Vagina (tissue), 2 donors: ENCODE measurements around the gene CREBL2. TPM values are rescaled to one million over a fixed set of nuclear protein-coding genes. Genes with fewer than 3 reads are reported as not detected.

Experiments used
- DNase-seq, 2 donors: peaks; one replicate each; pipeline ENCODE4 v3.0.0-alpha.2; 2017; ENCODE audit errors: extremely low spot score in 2 of 2
- H3K27ac ChIP-seq: fragments of 200-600 bp; sonication (generic); one replicate; pipeline ENCODE4 v1.5.1; 2019
- H3K27me3 ChIP-seq: fragments of 200-600 bp; sonication (generic); one replicate; pipeline ENCODE4 v1.5.1; 2019
- H3K36me3 ChIP-seq, 2 donors: fragments of 200-600 bp; sonication (generic); one replicate each; pipeline ENCODE4 v1.5.1; 2017 to 2019
- H3K4me1 ChIP-seq: fragments of 200-600 bp; sonication (generic); one replicate; pipeline ENCODE4 v1.5.1; 2019
- H3K4me3 ChIP-seq, 2 donors: fragments of 200-600 bp; sonication (generic); 1 replicate in 1 of 2; 2 replicates in 1 of 2; pipeline ENCODE4 v1.5.1; 2016 to 2019
- H3K9me3 ChIP-seq: fragments of 200-600 bp; sonication (generic); one replicate; pipeline ENCODE4 v1.5.1; 2019
- CTCF ChIP-seq, 3 experiments: fragments of 450-650 bp in 2 of 3; fragments of 200-600 bp in 1 of 3; sonication (generic) in 1 of 3; IDR thresholded peaks; one replicate each; pipeline ENCODE4 v1.5.1; 2017 to 2019; ENCODE audit warnings: antibody characterized with exemption in 3 of 3, mild to moderate bottlenecking in 2 of 3, moderate library complexity in 2 of 3
- POLR2A ChIP-seq, 2 donors: fragments of 450-650 bp; IDR thresholded peaks; one replicate each; pipeline ENCODE4 v1.6.1; 2017; ENCODE audit warnings: antibody characterized with exemption in 2 of 2, mild to moderate bottlenecking in 2 of 2, moderate library complexity in 2 of 2
- POLR2AphosphoS5 ChIP-seq, 2 donors: sonication (generic); formaldehyde crosslinking; IDR thresholded peaks; one replicate each; pipeline ENCODE4 v1.9.0; 2017; ENCODE audit warnings: antibody characterized with exemption in 2 of 2, mild to moderate bottlenecking in 2 of 2, low read depth in 1 of 2; ENCODE audit not compliant: insufficient read depth in 1 of 2
- intact Hi-C: fragments of 100-400 bp; cut with DNase I; formaldehyde crosslinking; loops from one replicate; pipeline ENCODE4 v1.15.1; 2023
- total RNA-seq: library from RNA; depleted of rRNA; stranded (reverse); fragments of >200 nt; gene quantifications from one replicate; pipeline ENCODE4 v1.2.3, GENCODE V29; 2016

CREBL2 gene
- total RNA-seq, 1 donor from 2014 or later: 29.0 TPM

DNA sequence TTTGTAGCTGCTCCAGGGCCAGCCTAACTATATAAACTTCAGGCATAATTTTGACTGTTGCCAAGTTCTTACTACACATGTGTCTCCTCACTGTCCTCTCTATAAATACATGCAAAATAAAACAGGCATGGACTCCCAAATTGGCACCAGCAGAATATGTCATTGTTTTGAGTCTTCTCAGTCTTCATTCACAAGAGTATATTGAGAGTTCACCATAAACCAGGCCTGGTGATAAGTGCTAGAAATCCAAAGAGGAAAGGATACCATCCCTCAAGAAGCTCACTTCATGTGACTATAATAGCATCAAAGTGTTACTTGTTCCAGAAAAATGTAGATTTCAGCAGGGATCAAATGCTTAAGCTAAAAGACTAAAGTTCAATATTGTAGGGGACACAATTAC is 70.6 kb downstream of the CREBL2 start:
- intact Hi-C loops: no loop called here
- Histone ChIP-seq H3K4me1 (no peaks in the 10 kb centered on the region), H3K27me3 (no peaks in the 10 kb centered on the region), H3K36me3 (no peaks in the 10 kb centered on the region), H3K9me3 (no peaks in the 10 kb centered on the region), H3K27ac (no peak overlapping the region), H3K4me3 (no peak overlapping the region)
- DNase-seq: no peak
- TF ChIP-seq CTCF (IDR thresholded peaks at IDR 0.05) (no peak), POLR2A (IDR thresholded peaks at IDR 0.05) (no peak), POLR2AphosphoS5 (IDR thresholded peaks at IDR 0.05; ENCODE audit: insufficient read depth in 1 of 2, low read depth in 1 of 2) (no peak)

- Histone ChIP-seq H3K36me3 (no peaks in the 10 kb centered on the region), H3K4me3 (no peak overlapping the region), H3K9me3 (no peaks in the 10 kb centered on the region), H3K4me1 (no peaks in the 10 kb centered on the region), H3K27me3 (no peaks in the 10 kb centered on the region), H3K27ac (no peak overlapping the region)
- no peak for TF ChIP-seq POLR2AphosphoS5 (IDR thresholded peaks at IDR 0.05; ENCODE audit: insufficient read depth in 1 of 2, low read depth in 1 of 2)
- TF ChIP-seq POLR2A (IDR thresholded peaks at IDR 0.05): no peak
- TF ChIP-seq CTCF (IDR thresholded peaks at IDR 0.05): no peak
- intact Hi-C loops: no loop called here
- DNase-seq: no peak
Observed at GRCh38 chr12:12683136-12683697, 71.5 kb downstream of the CREBL2 start.

DNA sequence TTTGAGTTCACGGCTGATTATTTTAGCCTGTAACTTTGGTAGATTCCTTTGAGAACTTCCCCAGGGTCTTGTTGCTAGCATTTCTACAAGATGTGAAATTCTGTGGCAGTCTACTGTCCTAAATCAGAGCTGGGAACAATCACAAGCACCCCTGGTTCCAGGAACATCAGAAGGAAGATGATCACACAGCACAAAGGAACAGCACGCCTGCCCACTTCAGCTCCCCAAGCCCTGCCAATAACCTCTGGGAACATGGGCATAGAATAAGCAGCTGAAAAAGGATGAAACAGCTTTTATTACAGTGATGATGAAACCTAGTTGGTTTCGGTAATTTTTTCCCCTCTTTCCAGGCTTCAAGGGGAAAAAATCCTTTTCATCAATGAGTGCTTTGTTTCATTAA is 72.0 kb downstream of the CREBL2 start:
- no peak overlapping the region for H3K4me3 ChIP-seq
- no peak for DNase-seq
- H3K27ac ChIP-seq: no peak overlapping the region
- no peaks in the 10 kb centered on the region for H3K4me1 ChIP-seq
- intact Hi-C loops: no loop called here
- no peaks in the 10 kb centered on the region for H3K27me3 ChIP-seq
- TF ChIP-seq POLR2AphosphoS5 (IDR thresholded peaks at IDR 0.05; ENCODE audit: insufficient read depth in 1 of 2, low read depth in 1 of 2) (no peak), POLR2A (IDR thresholded peaks at IDR 0.05) (no peak), CTCF (IDR thresholded peaks at IDR 0.05) (no peak)
- H3K36me3 ChIP-seq: no peaks in the 10 kb centered on the region
- no peaks in the 10 kb centered on the region for H3K9me3 ChIP-seq

DNA sequence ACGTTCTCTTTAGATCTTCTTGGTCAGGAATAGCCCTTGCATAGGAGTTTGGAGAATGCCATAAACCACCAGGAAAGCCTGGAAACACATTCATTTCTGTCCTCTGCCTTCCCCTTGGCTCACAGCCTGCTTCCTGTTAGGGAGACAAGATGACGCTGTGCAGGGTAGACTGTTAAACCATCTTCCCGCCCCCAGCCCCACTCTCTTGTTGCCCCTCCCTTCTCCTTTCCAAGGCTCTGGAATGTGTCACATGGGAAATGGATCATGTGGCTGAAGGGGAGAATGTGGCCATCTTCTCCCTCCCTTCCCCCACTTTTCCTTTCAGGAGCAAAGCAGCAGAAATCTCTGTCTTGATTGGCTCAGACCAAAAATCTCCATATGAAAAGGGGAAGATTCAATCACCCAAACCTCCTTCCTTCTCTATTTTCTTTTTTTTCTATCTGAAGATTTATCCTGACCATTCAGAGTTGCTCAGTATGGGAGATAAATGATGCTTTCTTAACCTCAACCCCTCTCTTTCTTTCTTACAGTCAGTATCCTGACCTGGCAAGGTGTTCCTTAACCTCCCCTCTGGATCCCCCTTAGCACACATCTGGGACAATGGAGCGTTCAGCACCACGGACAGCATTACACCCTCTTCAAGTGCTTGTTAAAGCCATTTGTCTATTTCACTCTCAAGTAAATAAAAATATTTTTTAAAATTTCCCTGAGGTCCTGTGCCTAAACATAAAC is 72.9 kb downstream of the CREBL2 start:
- no peaks in the 10 kb centered on the region for H3K9me3 ChIP-seq
- no peaks in the 10 kb centered on the region for H3K27me3 ChIP-seq
- H3K4me1 ChIP-seq: no peaks in the 10 kb centered on the region
- no peaks in the 10 kb centered on the region for H3K36me3 ChIP-seq
- TF ChIP-seq POLR2A (IDR thresholded peaks at IDR 0.05) (no peak), CTCF (IDR thresholded peaks at IDR 0.05) (no peak), POLR2AphosphoS5 (IDR thresholded peaks at IDR 0.05; ENCODE audit: insufficient read depth in 1 of 2, low read depth in 1 of 2) (no peak)
- intact Hi-C loops: no loop called here
- no peak overlapping the region for H3K4me3 ChIP-seq
- DNase-seq: no peak
- no peak overlapping the region for H3K27ac ChIP-seq

DNA sequence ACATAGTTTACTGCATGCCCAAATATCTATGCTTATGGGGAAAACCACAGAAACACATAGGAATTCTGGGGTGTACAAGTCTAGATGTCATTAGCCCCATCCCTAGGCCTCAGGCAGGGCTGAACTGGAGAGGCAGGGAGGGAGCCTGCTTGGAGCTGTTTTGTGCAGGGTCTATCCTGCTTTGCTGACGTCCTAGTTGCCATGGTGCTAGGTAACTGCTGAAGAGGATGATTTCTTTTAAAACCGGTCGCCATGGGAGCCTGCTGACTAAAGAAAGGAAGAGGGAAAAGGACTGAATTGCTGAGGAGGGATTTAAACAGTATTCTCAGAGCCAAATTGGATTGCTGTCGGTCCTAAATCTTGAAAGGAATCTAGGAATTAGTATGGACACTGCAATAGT is 73.6 kb downstream of the CREBL2 start:
- no peaks in the 10 kb centered on the region for H3K36me3 ChIP-seq
- no peak overlapping the region for H3K4me3 ChIP-seq
- H3K9me3 ChIP-seq: no peaks in the 10 kb centered on the region
- no peaks in the 10 kb centered on the region for H3K4me1 ChIP-seq
- H3K27ac ChIP-seq: no peak overlapping the region
- no peaks in the 10 kb centered on the region for H3K27me3 ChIP-seq
- TF ChIP-seq CTCF (IDR thresholded peaks at IDR 0.05): no peak
- no peak for TF ChIP-seq POLR2AphosphoS5 (IDR thresholded peaks at IDR 0.05; ENCODE audit: insufficient read depth in 1 of 2, low read depth in 1 of 2)
- no peak for TF ChIP-seq POLR2A (IDR thresholded peaks at IDR 0.05)
- DNase-seq: no peak
- intact Hi-C loops: no loop called here
